Tibial artery (tissue), 4 donors: Measurements from ENCODE around the gene CYSLTR2.

Experiments
- DNase-seq, 2 donors: peaks; one replicate each; pipeline ENCODE4 v3.0.0-alpha.2; 2019
- H3K27ac ChIP-seq, 2 donors: fragments of 200-600 bp; sonication (generic) in 1 of 2; 1 replicate in 1 of 2; 2 replicates in 1 of 2; pipeline ENCODE4 v1.5.1; 2018 to 2019; ENCODE audit warnings: mild to moderate bottlenecking in 1 of 2
- H3K27me3 ChIP-seq, 2 donors: fragments of 200-600 bp; sonication (generic) in 1 of 2; one replicate each; pipeline versions ENCODE4 v1.5.1 to v1.6.0; 2016 to 2019
- H3K36me3 ChIP-seq, 3 donors: fragments of 200-600 bp; sonication (generic) in 2 of 3; one replicate each; pipeline ENCODE4 v1.5.1; 2016 to 2019; ENCODE audit warnings: mild to moderate bottlenecking in 2 of 3
- H3K4me1 ChIP-seq, 4 donors: fragments of 200-600 bp; sonication (generic) in 2 of 4; 1 replicate in 3 of 4; 2 replicates in 1 of 4; pipeline ENCODE4 v1.5.1; 2016 to 2019
- H3K4me3 ChIP-seq, 2 donors: fragments of 200-600 bp; sonication (generic) in 1 of 2; 1 replicate in 1 of 2; 2 replicates in 1 of 2; pipeline ENCODE4 v1.5.1; 2018 to 2019; ENCODE audit warnings: mild to moderate bottlenecking in 2 of 2
- H3K9me3 ChIP-seq, 3 donors: fragments of 200-600 bp; sonication (generic) in 1 of 3; one replicate each; pipeline ENCODE4 v1.5.1; 2016 to 2019
- intact Hi-C: fragments of 100-400 bp; cut with DNase I; formaldehyde crosslinking; loops from one replicate; pipeline ENCODE4 v1.15.0; 2023; ENCODE audit warnings: low total_unique reads
- TF ChIP-seq, protein P1 (sequence below), 2 experiments: fragments of 200-600 bp in 1 of 2; fragments of 450-650 bp in 1 of 2; IDR thresholded peaks; one replicate each; pipeline ENCODE4 v1.5.1; 2017 to 2019; ENCODE audit warnings: antibody characterized with exemption in 2 of 2, mild to moderate bottlenecking in 1 of 2, moderate library complexity in 1 of 2

The CYSLTR2 gene

GRCh38 chr13:48725271-48725670 lies 71.5 kb downstream of the CYSLTR2 start:
- H3K4me3 ChIP-seq: no peak overlapping the region
- H3K36me3 ChIP-seq: no peaks in the 10 kb centered on the region
- peaks cover 0 to 28% (median 3%) of the 10 kb centered on the region in 4 donors for H3K4me1 ChIP-seq
- no peak overlapping the region for H3K27ac ChIP-seq
- intact Hi-C loops: no loop called here
- no peak for DNase-seq
- H3K27me3 ChIP-seq: no peaks in the 10 kb centered on the region
- TF ChIP-seq, protein P1, sequence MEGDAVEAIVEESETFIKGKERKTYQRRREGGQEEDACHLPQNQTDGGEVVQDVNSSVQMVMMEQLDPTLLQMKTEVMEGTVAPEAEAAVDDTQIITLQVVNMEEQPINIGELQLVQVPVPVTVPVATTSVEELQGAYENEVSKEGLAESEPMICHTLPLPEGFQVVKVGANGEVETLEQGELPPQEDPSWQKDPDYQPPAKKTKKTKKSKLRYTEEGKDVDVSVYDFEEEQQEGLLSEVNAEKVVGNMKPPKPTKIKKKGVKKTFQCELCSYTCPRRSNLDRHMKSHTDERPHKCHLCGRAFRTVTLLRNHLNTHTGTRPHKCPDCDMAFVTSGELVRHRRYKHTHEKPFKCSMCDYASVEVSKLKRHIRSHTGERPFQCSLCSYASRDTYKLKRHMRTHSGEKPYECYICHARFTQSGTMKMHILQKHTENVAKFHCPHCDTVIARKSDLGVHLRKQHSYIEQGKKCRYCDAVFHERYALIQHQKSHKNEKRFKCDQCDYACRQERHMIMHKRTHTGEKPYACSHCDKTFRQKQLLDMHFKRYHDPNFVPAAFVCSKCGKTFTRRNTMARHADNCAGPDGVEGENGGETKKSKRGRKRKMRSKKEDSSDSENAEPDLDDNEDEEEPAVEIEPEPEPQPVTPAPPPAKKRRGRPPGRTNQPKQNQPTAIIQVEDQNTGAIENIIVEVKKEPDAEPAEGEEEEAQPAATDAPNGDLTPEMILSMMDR (IDR thresholded peaks at IDR 0.05): no peak
- no peaks in the 10 kb centered on the region for H3K9me3 ChIP-seq

DNA sequence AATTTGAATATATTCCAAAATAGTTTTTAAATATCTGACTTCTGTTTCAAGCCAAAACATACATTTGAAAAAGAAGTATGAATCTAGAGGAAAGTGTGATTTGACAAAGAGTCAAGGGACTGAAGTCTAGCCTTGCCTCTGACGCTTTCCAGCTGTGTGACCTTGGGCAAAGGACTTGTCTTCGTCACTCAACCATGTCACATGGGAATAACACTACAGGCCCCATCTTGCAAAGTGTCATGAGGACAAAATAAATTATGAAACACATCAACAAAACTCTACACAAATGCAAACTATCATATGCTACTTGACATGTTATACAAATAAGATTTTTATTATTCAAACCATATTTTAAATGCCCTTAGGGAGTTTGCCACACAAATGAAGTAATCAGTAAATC lies 73.0 kb downstream of the CYSLTR2 start:
- Histone ChIP-seq H3K4me1 (peaks cover 0 to 28% (median 3%) of the 10 kb centered on the region in 4 donors), H3K4me3 (no peak overlapping the region), H3K36me3 (no peaks in the 10 kb centered on the region), H3K27me3 (no peaks in the 10 kb centered on the region), H3K27ac (no peak overlapping the region), H3K9me3 (no peaks in the 10 kb centered on the region)
- DNase-seq: no peak
- intact Hi-C loops: no loop called here
- TF ChIP-seq, protein P1 (IDR thresholded peaks at IDR 0.05): no peak

GRCh38 chr13:48727241-48728011 lies 73.7 kb downstream of the CYSLTR2 start:
- no peaks in the 10 kb centered on the region for H3K27me3 ChIP-seq
- H3K4me3 ChIP-seq: no peak overlapping the region
- no peaks in the 10 kb centered on the region for H3K36me3 ChIP-seq
- H3K27ac ChIP-seq: no peak overlapping the region
- intact Hi-C loops: no loop called here
- TF ChIP-seq, protein P1 (IDR thresholded peaks at IDR 0.05): no peak
- peaks cover 0 to 28% (median 3%) of the 10 kb centered on the region in 4 donors for H3K4me1 ChIP-seq
- H3K9me3 ChIP-seq: no peaks in the 10 kb centered on the region
- DNase-seq: no peak

GRCh38 chr13:48728226-48728625 lies 74.5 kb downstream of the CYSLTR2 start:
- TF ChIP-seq, protein P1 (IDR thresholded peaks at IDR 0.05): no peak
- Histone ChIP-seq H3K4me1 (peaks cover 0 to 28% (median 3%) of the 10 kb centered on the region in 4 donors), H3K36me3 (no peaks in the 10 kb centered on the region), H3K27ac (no peak overlapping the region), H3K4me3 (no peak overlapping the region), H3K9me3 (no peaks in the 10 kb centered on the region), H3K27me3 (no peaks in the 10 kb centered on the region)
- no peak for DNase-seq
- intact Hi-C loops: no loop called here

GRCh38 chr13:48728876-48729275 lies 75.1 kb downstream of the CYSLTR2 start:
- Histone ChIP-seq H3K4me1 (peaks cover 0 to 28% (median 3%) of the 10 kb centered on the region in 4 donors), H3K4me3 (no peak overlapping the region), H3K9me3 (no peaks in the 10 kb centered on the region), H3K27ac (no peak overlapping the region), H3K36me3 (no peaks in the 10 kb centered on the region), H3K27me3 (no peaks in the 10 kb centered on the region)
- intact Hi-C loops: no loop called here
- TF ChIP-seq, protein P1 (IDR thresholded peaks at IDR 0.05): no peak
- DNase-seq: no peak
